ENCODE data around the gene WNT9B.

DNA sequence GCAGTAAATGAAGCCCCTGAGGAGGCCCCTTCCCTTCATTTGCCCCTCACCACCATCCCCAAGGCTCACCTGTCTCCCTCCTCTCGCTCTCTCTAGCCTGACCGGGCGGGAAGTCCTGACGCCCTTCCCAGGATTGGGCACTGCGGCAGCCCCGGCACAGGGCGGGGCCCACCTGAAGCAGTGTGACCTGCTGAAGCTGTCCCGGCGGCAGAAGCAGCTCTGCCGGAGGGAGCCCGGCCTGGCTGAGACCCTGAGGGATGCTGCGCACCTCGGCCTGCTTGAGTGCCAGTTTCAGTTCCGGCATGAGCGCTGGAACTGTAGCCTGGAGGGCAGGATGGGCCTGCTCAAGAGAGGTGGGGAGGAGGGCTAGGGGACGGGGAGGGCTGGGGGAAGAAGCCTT lies 21.0 kb downstream of the WNT9B start:
- TF ChIP-seq CTCF (IDR thresholded peaks at IDR 0.05) = no peak
- no peak for TF ChIP-seq POLR2AphosphoS5 (IDR thresholded peaks at IDR 0.05; ENCODE audit: low read depth, low read length)

Measured in Panc1 (cell line).